HG02870 (cell line): ENCODE measurements around the gene CCL4.
A peak's percentile ranks its signal among the peaks of the same experiment; 100 is the strongest.
"Not testable (repeated sequence)": the region's sequence is repeated elsewhere in the genome, so short reads cannot be mapped to it uniquely, and the experiment has no call there.

Source experiments
- ATAC-seq: cut with Tn5 transposase; IDR thresholded peaks from one replicate; pipeline ENCODE4 v1.9.1; 2021; ENCODE audit warnings: mild to moderate bottlenecking, moderate library complexity; ENCODE audit not compliant: unreplicated experiment

CCL4 gene

DNA sequence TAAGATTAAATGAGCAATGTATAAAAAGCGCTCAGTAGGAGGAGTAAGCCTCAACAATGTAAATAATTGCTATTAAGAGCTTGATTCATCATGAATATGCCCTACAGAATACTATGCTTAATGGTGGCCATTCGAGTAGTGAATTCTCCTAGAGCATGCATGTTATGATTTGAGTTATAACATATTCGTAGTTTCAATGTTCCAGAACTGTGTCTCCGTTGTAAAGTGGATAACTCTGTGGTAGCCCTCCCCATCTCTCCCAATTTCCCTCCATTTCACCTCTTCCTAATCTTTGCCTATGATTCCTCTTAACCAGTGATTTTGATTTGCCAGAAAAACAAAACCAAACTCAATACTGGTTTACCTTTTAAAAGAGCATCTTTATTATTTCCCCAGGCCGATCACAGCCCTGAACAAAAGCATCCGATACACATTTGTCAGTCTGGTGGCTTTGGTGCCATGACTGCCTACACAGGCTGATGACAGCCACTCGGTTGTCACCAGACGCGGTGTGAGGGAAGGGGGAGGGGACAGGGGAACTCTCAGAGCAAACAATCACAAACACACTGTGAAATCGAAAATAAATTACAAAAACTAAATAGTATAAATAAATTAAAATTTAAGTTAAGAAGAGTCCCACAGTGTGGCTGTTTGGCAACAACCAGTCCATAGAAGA is 15.6 kb upstream of the CCL4 start:
- ATAC-seq: not testable (repeated sequence)

DNA sequence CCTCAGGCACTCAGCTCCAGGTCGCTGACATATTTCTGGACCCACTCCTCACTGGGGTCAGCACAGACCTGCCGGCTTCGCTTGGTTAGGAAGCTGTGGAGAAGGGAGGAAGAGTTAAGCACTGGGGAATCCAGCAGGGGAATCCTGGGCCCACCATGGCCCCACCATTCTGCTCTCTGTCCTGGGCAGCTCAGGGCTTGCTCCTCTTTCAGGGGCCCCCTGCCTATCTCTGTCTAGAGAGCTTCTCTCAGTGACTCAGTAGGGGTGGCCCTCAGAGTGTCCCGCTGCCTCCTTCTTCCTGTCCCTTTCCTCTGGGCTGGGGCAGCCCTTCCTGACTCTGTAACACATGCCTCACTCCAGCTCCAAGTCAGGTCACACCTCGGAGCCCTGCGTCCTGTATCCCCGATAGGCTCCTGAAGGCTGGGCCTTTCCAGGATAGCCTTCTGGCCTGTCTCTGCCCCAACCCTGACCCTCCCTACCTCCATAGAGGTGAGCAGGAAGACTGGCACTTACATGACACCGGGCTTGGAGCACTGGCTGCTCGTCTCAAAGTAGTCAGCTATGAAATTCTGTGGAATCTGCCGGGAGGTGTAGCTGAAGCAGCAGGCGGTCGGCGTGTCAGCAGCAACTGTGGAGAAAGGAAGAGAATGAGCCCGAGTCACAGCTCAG is 14.8 kb upstream of the CCL4 start:
- ATAC-seq: no peak

DNA sequence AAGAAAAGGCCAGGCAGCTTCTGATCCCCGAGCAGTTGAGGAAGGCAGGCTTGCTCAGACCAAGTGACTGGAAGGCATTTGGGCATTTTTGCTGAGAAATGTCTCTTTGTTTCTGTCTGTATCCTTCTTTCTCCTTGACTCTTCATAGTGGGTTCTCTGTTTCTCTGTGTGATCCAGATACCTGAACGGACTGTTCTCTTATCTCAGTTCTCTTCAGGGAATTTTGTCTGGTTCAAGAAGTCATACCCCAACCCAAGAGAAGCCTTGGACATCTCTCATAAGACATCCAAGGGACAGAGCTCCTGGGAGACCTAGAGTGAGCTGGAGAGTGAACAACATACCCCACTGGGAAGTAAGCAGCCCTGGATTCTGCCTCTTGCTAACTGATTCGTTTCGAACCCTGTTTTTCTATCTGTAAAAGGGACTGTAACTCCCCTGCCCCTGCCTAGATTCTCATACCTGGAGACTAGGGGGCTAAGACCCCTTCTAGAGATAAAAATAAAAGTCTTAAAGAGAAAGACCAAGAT is 14.2 kb upstream of the CCL4 start:
- ATAC-seq: no peak

GRCh38 chr17:36089888-36090836 is 13.5 kb upstream of the CCL4 start, which contains the start of gene CCL3:
CCL3 (minus strand) TSS chr17:36090143; CDS start chr17:36090058, 85 bp downstream.
- ATAC-seq: peak; percentile 66

GRCh38 chr17:36092230-36092629 is 11.4 kb upstream of the CCL4 start:
- ATAC-seq: no peak

DNA sequence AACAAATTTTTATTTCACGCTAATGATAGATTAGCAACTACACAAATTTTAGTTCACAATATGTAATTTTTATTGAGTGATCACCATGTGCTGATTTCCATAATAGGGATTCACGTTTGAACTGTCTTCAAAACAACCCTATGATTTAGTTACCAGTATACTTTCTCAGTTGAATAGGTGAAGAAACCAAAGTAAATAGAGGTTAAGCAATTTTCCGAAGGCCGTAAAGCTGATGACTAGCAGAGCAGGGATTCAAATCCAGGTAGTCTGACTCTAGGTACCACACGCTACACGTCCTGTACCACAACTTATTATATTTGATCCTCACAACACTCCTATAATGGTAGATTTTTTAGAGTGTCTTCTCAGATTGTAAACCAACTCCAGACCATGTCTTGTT is 10.9 kb upstream of the CCL4 start:
- not testable (repeated sequence) for ATAC-seq

DNA sequence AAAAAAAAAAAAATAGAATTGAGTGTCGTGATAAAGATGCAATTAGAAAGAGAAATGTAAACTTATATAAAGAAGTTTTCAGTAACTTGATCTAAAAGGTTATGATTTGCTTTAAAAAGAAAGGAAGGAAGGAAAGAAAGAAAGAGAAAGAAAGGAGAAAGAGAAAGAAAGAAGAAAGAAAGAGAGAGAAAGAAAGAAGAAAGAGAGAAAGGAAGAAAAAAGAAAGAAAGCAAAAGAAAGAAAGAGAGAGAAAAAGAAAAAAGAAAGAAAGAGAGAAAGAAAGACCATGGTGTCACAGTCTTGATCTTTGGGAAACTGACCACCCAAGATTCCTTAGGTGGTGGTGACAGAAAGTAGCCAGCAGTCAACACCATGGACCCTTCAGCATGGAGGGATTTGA is 9.4 kb upstream of the CCL4 start:
- no peak for ATAC-seq

DNA sequence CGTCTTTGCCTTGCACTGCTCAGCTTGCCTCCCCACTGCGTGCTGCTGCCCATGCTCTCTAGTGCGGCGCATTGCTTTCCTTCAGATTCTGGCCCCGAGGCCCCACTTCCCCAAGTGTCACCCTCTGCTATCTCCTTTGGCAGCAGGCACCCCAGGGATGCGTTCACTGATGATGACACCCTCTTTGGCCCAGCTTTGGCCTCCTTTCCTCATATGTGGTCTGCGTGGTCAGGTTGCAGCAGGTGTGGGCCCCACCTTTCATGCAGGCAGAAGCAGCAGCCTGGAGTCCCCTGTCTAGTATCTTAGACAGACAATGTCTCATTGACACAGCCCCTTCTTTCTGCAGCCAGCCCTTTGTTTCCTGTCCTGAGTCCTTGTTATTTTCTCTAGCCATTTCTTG is 8.9 kb upstream of the CCL4 start:
- ATAC-seq: no peak

DNA sequence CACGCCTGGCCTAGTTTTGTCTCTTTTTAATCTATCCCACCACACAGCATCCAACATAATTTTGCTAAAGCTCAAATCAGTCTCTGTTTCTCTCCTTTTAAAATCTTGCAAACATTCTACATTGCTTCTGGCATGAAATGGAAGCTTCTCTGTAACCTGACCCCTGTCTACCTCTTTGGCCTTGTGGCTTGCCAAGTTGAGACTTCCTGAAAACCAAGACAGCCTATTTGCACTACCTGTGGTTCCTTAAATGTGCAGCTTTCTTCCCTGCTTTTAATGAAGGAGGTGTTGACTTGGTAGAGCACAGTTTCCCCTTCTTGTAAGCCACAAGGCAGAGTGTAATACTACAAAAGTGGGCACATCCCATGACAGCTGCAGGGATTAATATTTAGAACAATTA is 7.6 kb upstream of the CCL4 start:
- ATAC-seq: no peak

DNA sequence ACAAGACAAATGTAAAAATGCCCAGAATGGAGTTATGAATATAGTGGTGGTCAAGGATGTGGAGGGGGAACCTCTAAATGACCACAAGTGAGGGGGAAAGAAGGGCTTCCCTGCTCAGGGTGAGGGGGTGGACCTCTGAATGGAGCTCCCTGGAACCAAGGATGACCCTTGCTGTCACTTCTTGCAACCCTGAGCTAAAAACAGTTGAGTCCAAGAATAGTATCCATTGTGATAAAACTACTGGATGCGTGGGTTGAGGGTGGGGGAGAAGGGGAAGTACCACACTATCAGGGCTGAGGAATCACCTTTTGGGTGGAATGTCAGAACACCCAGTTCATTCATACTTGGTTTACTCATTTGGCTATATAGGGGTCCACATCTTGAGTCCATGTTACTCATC is 4.6 kb upstream of the CCL4 start:
- not testable (repeated sequence) for ATAC-seq

DNA sequence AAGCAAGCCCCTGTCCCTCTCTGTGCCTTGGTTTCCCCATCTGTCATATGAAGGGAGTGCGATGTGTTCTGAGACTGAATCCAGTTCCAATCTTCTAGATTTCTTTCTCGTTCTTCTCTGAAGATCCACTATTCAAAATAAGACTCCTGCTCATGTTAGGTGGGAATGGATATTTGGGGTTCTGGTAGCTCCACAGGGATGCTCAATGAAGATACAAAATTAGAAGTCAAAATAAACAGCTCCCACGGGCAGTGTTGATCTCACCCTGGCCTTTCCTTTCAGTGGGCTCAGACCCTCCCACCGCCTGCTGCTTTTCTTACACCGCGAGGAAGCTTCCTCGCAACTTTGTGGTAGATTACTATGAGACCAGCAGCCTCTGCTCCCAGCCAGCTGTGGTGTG is 619 bp downstream of the CCL4 start:
- not testable (repeated sequence) for ATAC-seq

DNA sequence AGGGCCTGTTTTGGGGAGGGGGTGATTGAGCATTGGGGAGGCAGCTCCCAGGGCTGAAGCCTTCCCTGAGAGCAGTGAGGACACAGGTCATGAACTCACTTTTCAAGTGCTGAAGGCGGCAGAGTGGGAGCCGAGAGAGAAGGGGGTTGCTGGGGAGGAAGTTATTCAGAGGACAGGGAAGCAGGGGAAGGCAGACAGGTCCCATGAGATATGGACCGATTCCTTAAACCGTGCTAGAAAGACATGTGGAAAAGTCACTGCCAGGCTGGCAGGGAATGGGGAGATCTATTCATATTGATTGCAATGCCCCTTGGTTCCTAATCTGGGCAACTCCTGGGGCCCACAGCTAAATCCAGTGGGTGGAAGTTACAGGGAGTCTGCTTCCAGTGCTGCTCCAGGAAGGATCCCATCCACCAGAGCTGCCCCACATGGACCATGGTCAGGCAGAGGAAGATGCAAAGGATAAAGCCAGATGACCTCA is 1.1 kb downstream of the CCL4 start:
- ATAC-seq: no peak

DNA sequence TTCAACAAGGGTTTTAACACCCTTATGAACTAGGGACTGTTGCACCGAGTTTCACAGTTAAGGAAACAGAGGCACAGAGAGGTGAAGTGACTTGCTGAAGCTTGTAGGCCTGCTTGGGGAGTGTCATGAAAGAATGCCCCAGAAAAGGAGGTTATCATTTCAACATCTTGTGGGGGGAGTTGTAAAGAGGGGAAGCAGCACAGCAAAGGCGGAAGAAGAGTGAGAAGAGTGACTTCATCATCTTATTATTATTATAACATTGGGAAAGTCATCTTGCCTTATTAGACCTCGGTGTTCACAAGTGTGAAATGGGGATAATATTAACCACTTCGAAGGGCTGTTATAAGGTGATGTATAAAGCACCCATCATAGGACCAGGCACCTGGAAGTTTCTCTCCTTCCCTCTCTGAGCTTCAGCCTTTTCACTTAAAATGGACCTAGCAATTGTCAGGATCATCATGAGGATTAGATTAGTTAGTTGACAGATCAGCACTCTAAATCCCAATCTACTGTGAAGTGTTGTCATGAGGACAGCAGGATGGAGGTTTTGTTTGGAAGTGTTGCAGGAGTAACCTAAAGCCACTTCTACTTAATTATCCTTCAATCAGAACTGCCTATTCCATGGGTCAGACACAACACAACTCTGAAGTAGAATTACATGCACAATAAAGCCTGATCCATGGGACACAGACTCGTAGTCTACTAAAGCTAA is 2.3 kb downstream of the CCL4 start:
- ATAC-seq: no peak

DNA sequence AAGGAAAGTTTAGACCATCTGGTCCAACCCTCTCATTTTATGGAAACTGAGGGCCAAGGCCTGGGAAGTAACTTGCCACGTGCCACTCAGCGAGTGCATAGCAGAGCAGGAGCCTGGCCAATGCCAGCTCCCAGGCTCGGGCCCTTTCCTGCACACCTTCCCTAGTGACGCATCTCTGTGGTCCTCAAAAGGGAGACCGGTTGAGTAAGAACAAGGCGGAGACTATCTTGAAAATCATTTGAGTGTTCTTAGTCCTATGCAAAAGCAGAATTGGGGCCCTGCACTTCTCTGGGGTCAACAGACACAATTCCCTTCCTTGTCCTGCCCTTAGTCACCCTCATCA is 2.8 kb downstream of the CCL4 start:
- no peak for ATAC-seq

DNA sequence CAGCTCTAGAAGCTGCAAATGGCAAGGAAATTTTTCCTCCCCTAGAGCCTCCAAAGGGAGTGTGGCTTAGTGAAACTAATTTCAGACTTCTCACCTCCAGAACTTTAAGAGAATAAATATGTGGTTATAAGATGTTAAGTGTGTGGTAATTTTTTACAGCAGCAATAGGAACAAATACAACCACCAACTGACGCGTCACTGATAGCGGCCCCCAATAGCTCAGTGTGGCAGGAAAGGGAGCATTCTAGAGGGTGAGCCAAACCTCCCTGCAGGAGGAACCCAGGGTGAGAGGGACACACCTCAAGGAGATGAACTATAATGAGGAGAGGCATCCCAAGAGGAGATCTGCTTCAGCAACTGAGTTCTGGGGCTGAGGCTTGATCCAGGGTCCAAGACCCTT is 4.0 kb downstream of the CCL4 start:
- ATAC-seq: no peak

- ATAC-seq: not testable (repeated sequence)
Measured at GRCh38 chr17:36108265-36108664, 4.6 kb downstream of the CCL4 start.

DNA sequence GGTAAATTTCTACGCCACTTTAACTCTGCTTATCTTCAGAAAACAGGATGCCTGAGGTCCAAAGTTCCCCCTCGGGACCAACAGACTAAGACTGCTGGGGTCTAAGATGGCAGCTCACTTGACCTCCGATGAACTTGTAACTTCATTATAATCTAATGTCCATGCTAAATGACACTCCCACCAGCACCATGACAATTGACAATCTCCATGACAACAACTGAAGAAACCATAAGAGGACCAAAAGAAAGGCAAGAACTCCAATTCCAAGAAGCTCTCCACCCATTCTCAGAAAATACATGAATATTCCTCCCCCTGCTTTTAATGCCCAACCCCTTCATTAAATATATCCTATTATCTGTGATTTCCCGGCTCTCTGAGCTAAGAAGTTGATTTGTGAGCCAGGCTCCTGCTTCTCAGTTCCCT is 7.5 kb downstream of the CCL4 start:
- ATAC-seq: no peak

DNA sequence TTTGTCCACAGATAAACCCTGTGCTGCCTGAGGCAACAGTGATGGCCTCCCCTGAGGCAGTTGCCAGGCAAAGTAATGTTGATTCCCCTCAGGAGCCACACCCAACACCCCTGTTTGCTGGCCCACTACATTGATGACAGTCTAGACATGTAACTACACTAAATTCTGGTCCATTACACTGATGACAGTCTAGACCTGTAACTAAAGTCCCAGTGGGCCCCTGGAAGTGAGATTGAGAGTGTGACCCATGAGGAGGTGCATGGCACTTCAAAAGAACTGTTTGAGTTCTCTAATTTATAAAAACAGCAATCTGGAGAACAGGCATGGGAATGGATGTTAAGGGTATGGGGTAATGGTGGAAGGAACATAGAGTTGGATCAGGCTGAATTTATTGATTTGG is 8.9 kb downstream of the CCL4 start:
- no peak for ATAC-seq

- ATAC-seq: not testable (repeated sequence)
Measured at GRCh38 chr17:36113131-36113530, 9.5 kb downstream of the CCL4 start.

- not testable (repeated sequence) for ATAC-seq
Measured at GRCh38 chr17:36114971-36115648, 11.5 kb downstream of the CCL4 start.
